Stimulated activated CD4-positive, alpha-beta T cell treated with anti-CD3 and anti-CD28 coated beads, TNF-alpha, amount 100 ng/mL, for 48 hours (primary cell): ENCODE data around the gene CATSPER1.
"Not testable (repeated sequence)": the region's sequence is repeated elsewhere in the genome, so short reads cannot be mapped to it uniquely, and the experiment has no call there.

Source experiments
- DNase-seq, 3 donors: peaks; one replicate each; pipeline ENCODE4 v3.0.0-alpha.2; 2020; ENCODE audit warnings: low read depth in 3 of 3

CATSPER1 gene

GRCh38 chr11:66051766-66052663 is 25.7 kb upstream of the CATSPER1 start, which contains the start of gene SF3B2:
Gene SF3B2 (plus strand): TSS chr11:66052364. CDS start chr11:66052385, 21 bp downstream.
- DNase-seq: peak; percentile 90 to 96 (median 92)

- no peak for DNase-seq
These were observed 25.1 kb upstream of the CATSPER1 start for GRCh38 chr11:66051371-66051765.

GRCh38 chr11:66050581-66051231 is 24.4 kb upstream of the CATSPER1 start:
- no peak for DNase-seq

GRCh38 chr11:66048547-66049323 is 22.5 kb upstream of the CATSPER1 start, which contains the start of gene GAL3ST3:
Gene GAL3ST3 (minus strand): TSS chr11:66049161. CDS start chr11:66045415, 3,746 bp downstream.
- no peak for DNase-seq

- DNase-seq: no peak
These were observed 21.5 kb upstream of the CATSPER1 start for GRCh38 chr11:66047541-66048365.

- DNase-seq: no peak
These were observed 20.6 kb upstream of the CATSPER1 start for GRCh38 chr11:66046901-66047300.

GRCh38 chr11:66045177-66045639 is 18.9 kb upstream of the CATSPER1 start:
- DNase-seq: peak; percentile 68 to 87 (median 72)

- DNase-seq: no peak
These were observed 18.5 kb upstream of the CATSPER1 start for GRCh38 chr11:66044757-66045156.

GRCh38 chr11:66042996-66043906 is 17.0 kb upstream of the CATSPER1 start:
- DNase-seq: no peak

GRCh38 chr11:66042227-66042995 is 16.1 kb upstream of the CATSPER1 start:
- no peak for DNase-seq

- DNase-seq: no peak
These were observed 13.5 kb upstream of the CATSPER1 start for GRCh38 chr11:66039765-66040164.

GRCh38 chr11:66037327-66037726 is 11.0 kb upstream of the CATSPER1 start:
- no peak for DNase-seq

GRCh38 chr11:66036334-66036710 is 10.0 kb upstream of the CATSPER1 start:
- no peak for DNase-seq

- no peak for DNase-seq
These were observed 9.5 kb upstream of the CATSPER1 start for GRCh38 chr11:66035653-66036333.

GRCh38 chr11:66032957-66033735 is 6.9 kb upstream of the CATSPER1 start:
- DNase-seq: no peak

- DNase-seq: not testable (repeated sequence)
These were observed 3.2 kb downstream of the CATSPER1 start for GRCh38 chr11:66023186-66023440.

GRCh38 chr11:66022401-66023185 is 3.7 kb downstream of the CATSPER1 start:
- DNase-seq: peak; percentile 61 to 76 (median 71)
